HFFc6 (cell line): ENCODE results near the gene KLHL41. TPM values are rescaled to one million over a fixed set of nuclear protein-coding genes. Genes with fewer than 3 reads are reported as not detected.
"Not testable (repeated sequence)": the region's sequence is repeated elsewhere in the genome, so short reads cannot be mapped to it uniquely, and the experiment has no call there.

Experiments used
- DNase-seq: peaks from one replicate; pipeline ENCODE4 v3.0.0-alpha.2; 2018
- H3K27ac Mint-ChIP-seq: 2 replicates; pipeline ENCODE4 v1.8.0; 2020; ENCODE audit warnings: mild to moderate bottlenecking, mixed read lengths
- H3K27me3 Mint-ChIP-seq: 2 replicates; pipeline ENCODE4 v1.8.0; 2021; ENCODE audit warnings: mild to moderate bottlenecking, moderate library complexity, mixed read lengths; ENCODE audit not compliant: insufficient read depth
- H3K36me3 Mint-ChIP-seq: 2 replicates; pipeline ENCODE4 v1.8.0; 2021; ENCODE audit warnings: low read depth, mixed read lengths
- H3K4me1 Mint-ChIP-seq: 2 replicates; pipeline ENCODE4 v1.8.0; 2020; ENCODE audit warnings: low read depth, mixed read lengths
- H3K4me3 Mint-ChIP-seq: 2 replicates; pipeline ENCODE4 v1.8.0; 2020; ENCODE audit warnings: mild to moderate bottlenecking, moderate library complexity, mixed read lengths
- H3K9me3 Mint-ChIP-seq: 2 replicates; pipeline ENCODE4 v1.8.0; 2020; ENCODE audit warnings: mild to moderate bottlenecking, mixed read lengths
- CTCF ChIP-seq: fragments of 200-600 bp; sonication (generic); IDR thresholded peaks from 2 replicates; pipeline ENCODE4 v1.5.0; 2021; ENCODE audit warnings: antibody characterized with exemption, mild to moderate bottlenecking
- total RNA-seq, 6 experiments: library from RNA; stranded (reverse); fragmentation: NEBNext Ultra II Directional; extraction: Animal tissue kit (Norgen Biotek cat#: 25700); gene quantifications; 2 replicates in 1 of 6; 3 replicates in 5 of 6; pipeline ENCODE4 v1.2.3, GENCODE V29; 2021

The KLHL41 gene
- total RNA-seq, 6 experiments from 2014 or later: 0.09 to 0.31 (median 0.20) TPM; not detected in 1

- no peak overlapping the region for H3K27ac Mint-ChIP-seq
- H3K9me3 Mint-ChIP-seq: no peaks in the 10 kb centered on the region
- peaks cover 9% of the 10 kb centered on the region for H3K4me1 Mint-ChIP-seq
- H3K4me3 Mint-ChIP-seq: no peak overlapping the region
- peak; percentile 98 for TF ChIP-seq CTCF
- peak; percentile 43 for DNase-seq
- H3K27me3 Mint-ChIP-seq: no peaks in the 10 kb centered on the region
- H3K36me3 Mint-ChIP-seq: no peaks in the 10 kb centered on the region
Observed at GRCh38 chr2:169528271-169528701, 18.8 kb downstream of the KLHL41 start.

- H3K9me3 Mint-ChIP-seq, DNase-seq: not testable (repeated sequence)
Observed at GRCh38 chr2:169539460-169539859, 30.0 kb downstream of the KLHL41 start.

GRCh38 chr2:169540146-169540545, 30.6 kb downstream of the KLHL41 start:
- Mint-ChIP-seq H3K4me3 (no peak overlapping the region), H3K27ac (no peak overlapping the region), H3K27me3 (peaks cover 1% of the 10 kb centered on the region; the same call in 1 of the 2 replicates), H3K4me1 (no peaks in the 10 kb centered on the region), H3K36me3 (peaks cover 4% of the 10 kb centered on the region; the same call in 1 of the 2 replicates), H3K9me3 (no peaks in the 10 kb centered on the region)
- no peak for TF ChIP-seq CTCF
- DNase-seq: no peak

More at GRCh38 chr2:169539460-169539859, 30.0 kb downstream of the KLHL41 start:
- H3K27ac Mint-ChIP-seq, H3K36me3 Mint-ChIP-seq, H3K27me3 Mint-ChIP-seq, H3K4me3 Mint-ChIP-seq, H3K4me1 Mint-ChIP-seq: not testable (repeated sequence)

GRCh38 chr2:169542433-169542832, 32.9 kb downstream of the KLHL41 start:
- Mint-ChIP-seq H3K36me3 (peaks cover 4% of the 10 kb centered on the region; the same call in 1 of the 2 replicates), H3K27me3 (peaks cover 1% of the 10 kb centered on the region; the same call in 1 of the 2 replicates), H3K9me3 (no peaks in the 10 kb centered on the region), H3K4me1 (no peaks in the 10 kb centered on the region), H3K4me3 (no peak overlapping the region), H3K27ac (no peak overlapping the region)
- no peak for DNase-seq
- no peak for TF ChIP-seq CTCF

- Mint-ChIP-seq H3K27ac (no peak overlapping the region), H3K36me3 (no peaks in the 10 kb centered on the region), H3K27me3 (peaks cover 1% of the 10 kb centered on the region; the same call in 1 of the 2 replicates), H3K4me3 (no peak overlapping the region), H3K4me1 (no peaks in the 10 kb centered on the region), H3K9me3 (no peaks in the 10 kb centered on the region)
- no peak for TF ChIP-seq CTCF
- DNase-seq: no peak
Observed at GRCh38 chr2:169546756-169547155, 37.3 kb downstream of the KLHL41 start.

GRCh38 chr2:169561364-169561763, 51.9 kb downstream of the KLHL41 start:
- no peak for DNase-seq
- no peak overlapping the region for H3K27ac Mint-ChIP-seq
- no peaks in the 10 kb centered on the region for H3K9me3 Mint-ChIP-seq
- no peak for TF ChIP-seq CTCF
- no peak overlapping the region for H3K4me3 Mint-ChIP-seq
- no peaks in the 10 kb centered on the region; the same call in 1 of the 2 replicates for H3K27me3 Mint-ChIP-seq
- no peaks in the 10 kb centered on the region for H3K4me1 Mint-ChIP-seq
- H3K36me3 Mint-ChIP-seq: peaks cover 4% of the 10 kb centered on the region; the same call in 1 of the 2 replicates

GRCh38 chr2:169562084-169562483, 52.6 kb downstream of the KLHL41 start:
- H3K27ac Mint-ChIP-seq, H3K4me3 Mint-ChIP-seq, H3K4me1 Mint-ChIP-seq: not testable (repeated sequence)

More at GRCh38 chr2:169562084-169562483, 52.6 kb downstream of the KLHL41 start:
- not testable (repeated sequence) for H3K27me3 Mint-ChIP-seq, DNase-seq, H3K36me3 Mint-ChIP-seq, H3K9me3 Mint-ChIP-seq
